Glutamatergic neuron (in vitro differentiated cells): Measurements from ENCODE around the gene SDCCAG8. TPM values are rescaled to one million over a fixed set of nuclear protein-coding genes. Genes with fewer than 3 reads are reported as not detected.

Experiments
- DNase-seq: peaks from one replicate; pipeline ENCODE4 v3.0.0; 2022
- H3K27ac Mint-ChIP-seq: one replicate; pipeline ENCODE4 v1.8.0; 2020; ENCODE audit warnings: mild to moderate bottlenecking, mixed read lengths, inconsistent platforms; ENCODE audit not compliant: unreplicated experiment
- H3K27me3 Mint-ChIP-seq: one replicate; pipeline ENCODE4 v1.8.0; 2020; ENCODE audit warnings: mild to moderate bottlenecking, moderate library complexity, mixed read lengths, inconsistent platforms; ENCODE audit not compliant: unreplicated experiment
- H3K36me3 Mint-ChIP-seq: one replicate; pipeline ENCODE4 v1.8.0; 2020; ENCODE audit warnings: mild to moderate bottlenecking, mixed read lengths, inconsistent platforms; ENCODE audit not compliant: unreplicated experiment
- H3K4me1 Mint-ChIP-seq: one replicate; pipeline ENCODE4 v1.8.0; 2020; ENCODE audit warnings: mild to moderate bottlenecking, low read depth, mixed read lengths, inconsistent platforms; ENCODE audit not compliant: unreplicated experiment
- H3K4me3 Mint-ChIP-seq: one replicate; pipeline ENCODE4 v1.8.0; 2020; ENCODE audit warnings: mild to moderate bottlenecking, mixed read lengths, inconsistent platforms; ENCODE audit not compliant: unreplicated experiment
- H3K9me3 Mint-ChIP-seq: one replicate; pipeline ENCODE4 v1.8.0; 2020; ENCODE audit warnings: mild to moderate bottlenecking, moderate library complexity, mixed read lengths, inconsistent platforms; ENCODE audit not compliant: unreplicated experiment
- total RNA-seq: library from RNA; stranded (reverse); fragmentation: NEBNext Ultra II Directional; extraction: Animal tissue kit (Norgen Biotek cat#: 25700); gene quantifications from one replicate; pipeline ENCODE4 v1.2.1, GENCODE V29; 2021; ENCODE audit not compliant: unreplicated experiment
- TF ChIP-seq, protein P1 (sequence below): fragments of 200-600 bp; sonication (generic); IDR thresholded peaks from one replicate; pipeline ENCODE4 v1.5.0; 2021; ENCODE audit not compliant: partially characterized antibody, unreplicated experiment

The SDCCAG8 gene
- total RNA-seq, 1 donor from 2014 or later: 52.8 TPM

DNA sequence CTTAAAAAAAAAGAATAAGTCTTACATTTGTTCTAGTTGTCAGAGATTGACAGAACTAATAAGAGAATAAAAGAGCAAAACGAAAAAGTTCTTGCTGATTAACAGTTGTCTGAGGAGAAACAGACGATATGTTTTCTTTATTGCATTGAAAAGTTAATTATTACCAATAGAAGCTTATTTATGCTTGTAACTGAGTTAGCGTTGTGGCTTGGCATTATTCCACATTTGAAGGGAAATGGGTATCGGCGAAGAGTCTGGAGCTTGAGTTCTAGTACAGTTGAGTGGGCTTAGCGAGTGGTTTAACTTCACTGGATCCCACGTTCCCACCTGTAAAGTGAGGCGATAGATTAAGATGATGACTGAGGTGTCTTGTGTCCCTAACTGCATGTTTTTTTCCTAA, 109.0 kb downstream of the SDCCAG8 start:
- DNase-seq: no peak
- Mint-ChIP-seq H3K36me3 (peaks cover 9% of the 10 kb centered on the region), H3K4me3 (no peak overlapping the region), H3K27me3 (no peaks in the 10 kb centered on the region), H3K9me3 (no peaks in the 10 kb centered on the region), H3K4me1 (no peaks in the 10 kb centered on the region), H3K27ac (no peak overlapping the region)
- TF ChIP-seq, protein P1, sequence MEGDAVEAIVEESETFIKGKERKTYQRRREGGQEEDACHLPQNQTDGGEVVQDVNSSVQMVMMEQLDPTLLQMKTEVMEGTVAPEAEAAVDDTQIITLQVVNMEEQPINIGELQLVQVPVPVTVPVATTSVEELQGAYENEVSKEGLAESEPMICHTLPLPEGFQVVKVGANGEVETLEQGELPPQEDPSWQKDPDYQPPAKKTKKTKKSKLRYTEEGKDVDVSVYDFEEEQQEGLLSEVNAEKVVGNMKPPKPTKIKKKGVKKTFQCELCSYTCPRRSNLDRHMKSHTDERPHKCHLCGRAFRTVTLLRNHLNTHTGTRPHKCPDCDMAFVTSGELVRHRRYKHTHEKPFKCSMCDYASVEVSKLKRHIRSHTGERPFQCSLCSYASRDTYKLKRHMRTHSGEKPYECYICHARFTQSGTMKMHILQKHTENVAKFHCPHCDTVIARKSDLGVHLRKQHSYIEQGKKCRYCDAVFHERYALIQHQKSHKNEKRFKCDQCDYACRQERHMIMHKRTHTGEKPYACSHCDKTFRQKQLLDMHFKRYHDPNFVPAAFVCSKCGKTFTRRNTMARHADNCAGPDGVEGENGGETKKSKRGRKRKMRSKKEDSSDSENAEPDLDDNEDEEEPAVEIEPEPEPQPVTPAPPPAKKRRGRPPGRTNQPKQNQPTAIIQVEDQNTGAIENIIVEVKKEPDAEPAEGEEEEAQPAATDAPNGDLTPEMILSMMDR: no peak

DNA sequence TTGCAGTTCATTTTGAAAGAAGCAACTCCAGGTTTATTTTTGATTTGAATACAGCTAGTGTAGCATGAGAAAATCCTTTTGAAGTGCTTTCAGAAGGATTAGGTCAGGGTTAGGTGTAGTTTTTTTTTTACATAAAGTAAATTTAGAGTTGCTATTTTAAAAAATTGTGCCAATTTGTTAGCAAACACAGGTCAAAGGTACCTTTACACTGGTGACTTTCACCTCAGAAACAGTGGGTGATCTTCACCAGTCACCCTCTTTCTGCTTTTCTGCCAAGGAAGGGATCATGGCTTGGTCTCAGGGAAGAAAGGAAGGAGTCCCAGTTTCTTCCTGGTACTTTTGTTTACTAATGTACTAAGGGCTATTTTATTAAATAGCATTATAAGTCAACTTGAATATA, 111.5 kb downstream of the SDCCAG8 start:
- Mint-ChIP-seq H3K36me3 (no peaks in the 10 kb centered on the region), H3K9me3 (no peaks in the 10 kb centered on the region), H3K27ac (no peak overlapping the region), H3K4me1 (no peaks in the 10 kb centered on the region), H3K4me3 (no peak overlapping the region), H3K27me3 (no peaks in the 10 kb centered on the region)
- TF ChIP-seq, protein P1: no peak
- no peak for DNase-seq

DNA sequence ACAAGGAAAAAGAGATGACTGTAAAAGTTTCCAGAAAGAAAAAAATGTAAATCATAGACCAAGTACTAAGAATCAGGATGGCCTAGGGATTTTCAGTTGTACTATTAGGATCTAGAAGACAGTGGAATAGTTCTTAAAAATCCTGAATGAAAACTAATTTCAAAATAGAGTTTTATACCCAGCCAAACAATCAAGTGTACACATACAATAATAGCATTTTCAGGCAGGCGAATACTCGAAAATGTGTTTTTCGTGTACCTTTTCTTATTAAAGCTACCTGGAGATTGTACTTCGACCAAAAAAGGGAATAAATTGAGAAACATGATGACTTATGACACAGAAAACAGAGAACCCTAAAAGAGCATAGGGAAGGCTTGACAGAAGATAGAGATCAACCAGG, 118.6 kb downstream of the SDCCAG8 start:
- Mint-ChIP-seq H3K9me3 (no peaks in the 10 kb centered on the region), H3K36me3 (peaks cover 14% of the 10 kb centered on the region), H3K4me1 (peaks cover 12% of the 10 kb centered on the region), H3K27ac (no peak overlapping the region), H3K27me3 (no peaks in the 10 kb centered on the region), H3K4me3 (no peak overlapping the region)
- TF ChIP-seq, protein P1: no peak
- DNase-seq: no peak

DNA sequence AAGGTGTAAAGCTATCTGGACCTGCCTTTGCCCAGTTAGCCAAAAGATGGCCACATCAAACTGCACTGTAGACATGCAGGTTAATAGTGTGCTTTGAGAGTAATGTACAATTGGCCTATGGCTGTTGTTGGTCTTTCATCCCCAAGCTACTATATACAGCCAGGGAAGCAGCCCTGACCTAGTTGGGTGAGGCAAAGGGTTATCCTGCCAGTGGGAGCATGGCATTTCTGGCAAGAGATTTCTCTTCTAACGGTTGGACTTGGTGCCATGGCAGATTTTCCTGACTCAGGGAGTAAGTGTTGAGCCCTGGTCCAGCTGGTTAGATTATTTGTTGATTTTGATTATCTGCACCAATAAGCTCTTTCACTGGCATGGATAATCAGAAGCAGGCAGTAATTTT, 119.8 kb downstream of the SDCCAG8 start:
- Mint-ChIP-seq H3K9me3 (no peaks in the 10 kb centered on the region), H3K27me3 (no peaks in the 10 kb centered on the region), H3K4me3 (no peak overlapping the region), H3K36me3 (peaks cover 14% of the 10 kb centered on the region), H3K4me1 (peaks cover 12% of the 10 kb centered on the region), H3K27ac (no peak overlapping the region)
- no peak for DNase-seq
- TF ChIP-seq, protein P1: no peak

DNA sequence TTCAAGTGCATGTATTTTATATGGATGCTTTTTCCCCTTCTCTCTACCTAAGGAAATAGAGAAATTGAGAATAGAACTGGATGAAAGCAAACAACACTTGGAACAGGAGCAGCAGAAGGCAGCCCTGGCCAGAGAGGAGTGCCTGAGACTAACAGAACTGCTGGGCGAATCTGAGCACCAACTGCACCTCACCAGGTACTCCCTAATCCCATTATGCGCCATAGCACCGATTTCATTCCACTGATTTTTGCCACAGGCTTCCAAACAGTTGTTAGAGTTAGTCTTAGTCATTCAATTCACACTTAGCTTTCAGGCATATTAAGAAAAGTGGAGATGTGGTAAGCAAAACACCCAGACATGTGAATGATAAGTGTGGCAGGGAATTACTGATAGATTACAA, 122.8 kb downstream of the SDCCAG8 start:
- DNase-seq: peak; percentile 24
- Mint-ChIP-seq H3K27ac (peak overlapping the region; percentile 15), H3K4me1 (peaks cover 14% of the 10 kb centered on the region), H3K27me3 (no peaks in the 10 kb centered on the region), H3K9me3 (no peaks in the 10 kb centered on the region), H3K4me3 (no peak overlapping the region), H3K36me3 (peaks cover 20% of the 10 kb centered on the region)
- TF ChIP-seq, protein P1: no peak
